PC-3 (cell line): Measurements from ENCODE around the gene TMEM204. TPM values are rescaled to one million over a fixed set of nuclear protein-coding genes. Genes with fewer than 3 reads are reported as not detected.

Source experiments
- ATAC-seq: fragments of 200-7000 bp; cut with Tn5 transposase; 2 replicates; pipeline ENCODE4 v1.9.1; 2020; ENCODE audit warnings: mild to moderate bottlenecking, moderate library complexity
- BruUV-seq: library from RNA; stranded (reverse); fragments of 400-500 nt; replicated peaks from 2 replicates; lab custom pipeline; 2021; lab: Mats Ljungman, UMichigan
- CTCF ChIA-PET: fragments of 300-600 bp; sonication (Branson Sonifier 250); formaldehyde crosslinking; loops from one replicate; lab custom pipeline; 2022; ENCODE audit warnings: antibody characterized with exemption; lab: Charles Lee
- POLR2A ChIA-PET: fragments of 300-600 bp; sonication (Branson Sonifier 250); formaldehyde crosslinking; loops from one replicate; lab custom pipeline; 2022; ENCODE audit warnings: antibody characterized with exemption; ENCODE audit not compliant: unreplicated experiment; lab: Charles Lee
- DNase-seq: peaks from one replicate; pipeline ENCODE4 v3.0.0-alpha.2; 2015
- H2AFZ ChIP-seq: fragments of 300-600 bp; sonication (generic); 2 replicates; pipeline ENCODE4 v1.6.0; 2016; ENCODE audit warnings: antibody characterized with exemption, low read length
- H3F3A ChIP-seq: fragments of 300-600 bp; sonication (generic); one replicate; pipeline ENCODE4 v1.6.0; 2017; ENCODE audit warnings: antibody characterized with exemption, low read length, control low read depth, mild to moderate bottlenecking; ENCODE audit not compliant: unreplicated experiment
- H3K27ac ChIP-seq: fragments of 300-600 bp; sonication (generic); 2 replicates; pipeline ENCODE4 v1.5.1; 2016; ENCODE audit warnings: mild to moderate bottlenecking, low read length
- H3K27me3 ChIP-seq: fragments of 300-600 bp; sonication (generic); 2 replicates; pipeline ENCODE4 v1.6.1; 2016; ENCODE audit warnings: low read length, mixed read lengths
- H3K36me3 ChIP-seq: fragments of 300-600 bp; sonication (generic); 2 replicates; pipeline ENCODE4 v1.6.1; 2016; ENCODE audit warnings: low read depth, mixed run types, low read length, mixed read lengths
- H3K4me1 ChIP-seq: fragments of 300-600 bp; sonication (generic); 2 replicates; pipeline ENCODE4 v1.5.1; 2016; ENCODE audit warnings: low read length; ENCODE audit not compliant: insufficient read depth
- H3K4me2 ChIP-seq: fragments of 300-600 bp; sonication (generic); 2 replicates; pipeline ENCODE4 v1.6.0; 2016; ENCODE audit warnings: low read length
- H3K4me3 ChIP-seq: fragments of 300-600 bp; sonication (generic); 2 replicates; pipeline ENCODE4 v1.5.1; 2016; ENCODE audit warnings: mild to moderate bottlenecking, low read length, mixed read lengths
- H3K79me2 ChIP-seq: fragments of 300-600 bp; sonication (generic); 2 replicates; pipeline ENCODE4 v1.6.1; 2017; ENCODE audit warnings: low read length, mixed read lengths
- H3K9ac ChIP-seq: fragments of 300-600 bp; sonication (generic); 2 replicates; pipeline ENCODE4 v1.6.0; 2016; ENCODE audit warnings: mild to moderate bottlenecking, low read length
- H3K9me2 ChIP-seq: fragments of 300-600 bp; sonication (generic); replicated peaks from 2 replicates; pipeline ENCODE4 v1.6.1; 2016; ENCODE audit warnings: mixed run types, low read length, mixed read lengths
- H3K9me3 ChIP-seq: fragments of 300-600 bp; sonication (generic); 2 replicates; pipeline ENCODE4 v1.6.1; 2016; ENCODE audit warnings: low read length, mixed read lengths
- H4K20me1 ChIP-seq: fragments of 300-600 bp; sonication (generic); 2 replicates; pipeline ENCODE4 v1.6.1; 2016; ENCODE audit warnings: low read length, mixed read lengths
- CTCF ChIP-seq: fragments of 300-600 bp; sonication (generic); conservative IDR thresholded peaks from 2 replicates; pipeline ENCODE4 v1.5.1; 2017; ENCODE audit warnings: antibody characterized with exemption, low read depth, mild to moderate bottlenecking, low read length
- EZH2 ChIP-seq: fragments of 300-600 bp; sonication (generic); IDR thresholded peaks from one replicate; pipeline ENCODE4 v1.6.1; 2017; ENCODE audit warnings: antibody characterized with exemption, mild to moderate bottlenecking, low read length; ENCODE audit not compliant: unreplicated experiment
- EZH2phosphoT487 ChIP-seq: fragments of 300-600 bp; sonication (generic); IDR thresholded peaks from 2 replicates; pipeline ENCODE4 v1.6.1; 2018; ENCODE audit warnings: mild to moderate bottlenecking, antibody characterized with exemption, low read length, borderline replicate concordance
- intact Hi-C: fragments of 100-400 bp; cut with micrococcal nuclease; formaldehyde crosslinking; loops from 2 replicates; pipeline ENCODE4 v1.9.0; 2023
- total RNA-seq: library from RNA; depleted of rRNA; stranded (reverse); fragments of >200 nt; gene quantifications from 2 replicates; pipeline ENCODE4 v1.2.3, GENCODE V29; 2014; rRNA removed

Gene TMEM204
- total RNA-seq, 1 experiment from 2014 or later = not detected

- Histone ChIP-seq H3K9me3 (no peaks in the 10 kb centered on the region), H3K4me3 (no peak overlapping the region)
Measured at GRCh38 chr16:1601489-1601888, 68.0 kb downstream of the TMEM204 start.

GRCh38 chr16:1602285-1602684 is 68.8 kb downstream of the TMEM204 start:
- intact Hi-C loops = no loop called here
- Histone ChIP-seq H3K27ac (no peak overlapping the region), H3K4me2 (no peak overlapping the region), H3K9me2 (no peaks in the 10 kb centered on the region), H4K20me1 (no peaks in the 10 kb centered on the region), H3K79me2 (no peaks in the 10 kb centered on the region), H3F3A (no peaks in the 10 kb centered on the region), H3K4me3 (no peak overlapping the region), H3K36me3 (no peaks in the 10 kb centered on the region), H3K9ac (no peak overlapping the region), H3K27me3 (no peaks in the 10 kb centered on the region), H3K4me1 (no peaks in the 10 kb centered on the region), H3K9me3 (no peaks in the 10 kb centered on the region), H2AFZ (no peak overlapping the region)
- BruUV-seq = no TSS peak
- no peak for DNase-seq
- POLR2A ChIA-PET = no interaction called here
- no peak for ATAC-seq
- TF ChIP-seq CTCF = no peak
- TF ChIP-seq EZH2phosphoT487 = no peak
- TF ChIP-seq EZH2 = no peak
- CTCF ChIA-PET = no interaction called here

More at GRCh38 chr16:1601489-1601888, 68.0 kb downstream of the TMEM204 start:
- H3F3A ChIP-seq = no peaks in the 10 kb centered on the region
- H3K79me2 ChIP-seq = no peaks in the 10 kb centered on the region
- TF ChIP-seq CTCF = no peak
- TF ChIP-seq EZH2 = no peak
- no peak for TF ChIP-seq EZH2phosphoT487
- BruUV-seq = no TSS peak
- H2AFZ ChIP-seq = no peak overlapping the region
- H3K27ac ChIP-seq = no peak overlapping the region
- no peaks in the 10 kb centered on the region for H3K9me2 ChIP-seq
- DNase-seq = no peak
- ATAC-seq = no peak
- ChIA-PET CTCF (no interaction called here), POLR2A (no interaction called here)
- H4K20me1 ChIP-seq = no peaks in the 10 kb centered on the region
- no peak overlapping the region for H3K4me2 ChIP-seq
- no peaks in the 10 kb centered on the region for H3K27me3 ChIP-seq
- no peaks in the 10 kb centered on the region for H3K36me3 ChIP-seq
- H3K9ac ChIP-seq = no peak overlapping the region
- intact Hi-C loops = no loop called here
- H3K4me1 ChIP-seq = no peaks in the 10 kb centered on the region

Other genes starting within 250 kb of the TMEM204 start
- 71.3 and 116 TPM in 2 replicates for gene UBE2I, start 224.0 kb upstream of the TMEM204 start, total RNA-seq
- gene BAIAP3, start 200.0 kb upstream of the TMEM204 start, total RNA-seq = 13.1 and 18.2 TPM in 2 replicates
- 117 and 142 TPM in 2 replicates for gene TSR3, start 181.8 kb upstream of the TMEM204 start, total RNA-seq
- 36.0 and 36.3 TPM in 2 replicates for gene GNPTG, start 181.7 kb upstream of the TMEM204 start, total RNA-seq
- 18.8 and 33.9 TPM in 2 replicates for gene UNKL, start 119.0 kb upstream of the TMEM204 start, total RNA-seq
- gene UQCC4, start 112.9 kb upstream of the TMEM204 start, total RNA-seq = 27.0 and 33.2 TPM in 2 replicates
- gene PERCC1, start 102.6 kb upstream of the TMEM204 start, total RNA-seq = not detected in 2 replicates
- not detected in 2 replicates for gene CCDC154, start 89.1 kb upstream of the TMEM204 start, total RNA-seq
- 48.2 and 66.6 TPM in 2 replicates for gene CLCN7, start 58.6 kb upstream of the TMEM204 start, total RNA-seq
- 0.22 and 0.40 TPM in 2 replicates for gene PTX4, start 44.7 kb upstream of the TMEM204 start, total RNA-seq
- 37.8 and 61.3 TPM in 2 replicates for gene TELO2, start 40.3 kb upstream of the TMEM204 start, total RNA-seq
- gene IFT140, start 78.4 kb downstream of the TMEM204 start, total RNA-seq = 4.2 and 6.2 TPM in 2 replicates
- gene CRAMP1, start 78.7 kb downstream of the TMEM204 start, total RNA-seq = 8.5 and 15.5 TPM in 2 replicates
- 85.2 and 86.5 TPM in 2 replicates for gene JPT2, start 144.6 kb downstream of the TMEM204 start, total RNA-seq
- gene MAPK8IP3, start 172.5 kb downstream of the TMEM204 start, total RNA-seq = 41.1 and 59.7 TPM in 2 replicates
- gene NME3, start 237.9 kb downstream of the TMEM204 start, total RNA-seq = 66.9 and 70.3 TPM in 2 replicates
- gene EME2, start 239.1 kb downstream of the TMEM204 start, total RNA-seq = 11.3 and 12.5 TPM in 2 replicates
- gene MRPS34, start 239.5 kb downstream of the TMEM204 start, total RNA-seq = 248 and 258 TPM in 2 replicates
- 27.4 and 30.4 TPM in 2 replicates for gene SPSB3, start 248.9 kb downstream of the TMEM204 start, total RNA-seq
- gene NUBP2, start 249.3 kb downstream of the TMEM204 start, total RNA-seq = 95.1 and 128 TPM in 2 replicates